NCI-H1694 treated with DMSO at 0.1 percent for 48 hours (cell line): ENCODE data around the gene TRA2A.

Experiments
- DNase-seq: peaks from one replicate; lab custom pipeline; 2025; lab: John Stamatoyannopoulos, UW

The TRA2A gene

DNA sequence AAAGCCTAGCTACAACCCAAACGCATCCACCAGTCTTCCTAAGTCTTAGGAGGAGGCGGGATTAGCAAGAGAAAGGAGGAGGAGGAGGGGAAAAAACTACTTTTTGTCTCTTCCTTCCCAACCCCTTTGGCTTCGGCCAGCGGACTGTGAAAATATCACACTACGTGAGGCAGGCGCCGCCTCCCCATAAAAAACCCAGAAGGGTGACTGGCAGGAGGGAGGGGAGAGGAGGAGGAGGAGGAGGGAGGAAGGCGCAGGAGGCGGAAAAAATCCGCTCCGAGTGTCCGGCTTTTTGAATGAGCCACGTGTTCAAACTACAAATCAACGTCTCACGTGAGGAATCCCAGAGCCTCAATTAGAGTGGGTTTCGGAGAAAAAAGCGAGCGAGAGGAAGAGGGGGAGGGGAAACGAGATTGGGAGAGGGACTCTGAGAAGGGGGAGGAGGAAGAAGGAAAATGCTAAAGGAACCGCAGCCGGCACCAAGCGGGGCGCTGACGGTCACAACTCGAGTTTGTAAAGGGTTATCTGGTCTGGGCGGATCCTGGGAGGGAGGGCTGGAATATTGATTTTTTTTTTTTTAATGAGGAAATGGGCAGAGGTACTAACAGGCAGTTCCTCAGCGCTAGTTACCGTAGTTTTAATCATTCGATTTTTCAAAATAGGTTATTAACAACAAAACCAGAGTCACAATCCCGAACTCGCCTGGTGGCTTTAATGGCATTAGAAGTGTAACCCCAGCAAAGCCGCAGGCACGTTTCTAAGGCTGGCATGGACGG is 61.3 kb downstream of the TRA2A start, which contains the start of gene IGF2BP3:
Gene IGF2BP3 (minus strand): TSS at position 162 of the 776 bp plus-strand sequence. CDS start 381 bp downstream, outside the sequence.
- DNase-seq, result peak; percentile 88

DNA sequence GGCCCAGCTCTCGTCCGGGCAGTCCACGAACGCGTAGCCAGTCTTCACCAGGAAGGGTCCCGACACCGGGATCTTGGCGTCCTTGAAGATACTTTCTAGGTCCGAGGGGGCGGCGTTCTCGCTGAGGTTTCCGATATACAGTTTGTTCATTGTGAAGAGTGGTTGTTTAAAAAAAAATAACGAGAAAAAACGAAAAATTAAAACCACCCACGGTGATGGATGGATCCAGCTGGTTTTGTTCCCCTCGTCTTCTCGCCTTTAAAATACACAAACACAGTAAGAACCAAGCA is 61.9 kb downstream of the TRA2A start:
- DNase-seq, result no peak

DNA sequence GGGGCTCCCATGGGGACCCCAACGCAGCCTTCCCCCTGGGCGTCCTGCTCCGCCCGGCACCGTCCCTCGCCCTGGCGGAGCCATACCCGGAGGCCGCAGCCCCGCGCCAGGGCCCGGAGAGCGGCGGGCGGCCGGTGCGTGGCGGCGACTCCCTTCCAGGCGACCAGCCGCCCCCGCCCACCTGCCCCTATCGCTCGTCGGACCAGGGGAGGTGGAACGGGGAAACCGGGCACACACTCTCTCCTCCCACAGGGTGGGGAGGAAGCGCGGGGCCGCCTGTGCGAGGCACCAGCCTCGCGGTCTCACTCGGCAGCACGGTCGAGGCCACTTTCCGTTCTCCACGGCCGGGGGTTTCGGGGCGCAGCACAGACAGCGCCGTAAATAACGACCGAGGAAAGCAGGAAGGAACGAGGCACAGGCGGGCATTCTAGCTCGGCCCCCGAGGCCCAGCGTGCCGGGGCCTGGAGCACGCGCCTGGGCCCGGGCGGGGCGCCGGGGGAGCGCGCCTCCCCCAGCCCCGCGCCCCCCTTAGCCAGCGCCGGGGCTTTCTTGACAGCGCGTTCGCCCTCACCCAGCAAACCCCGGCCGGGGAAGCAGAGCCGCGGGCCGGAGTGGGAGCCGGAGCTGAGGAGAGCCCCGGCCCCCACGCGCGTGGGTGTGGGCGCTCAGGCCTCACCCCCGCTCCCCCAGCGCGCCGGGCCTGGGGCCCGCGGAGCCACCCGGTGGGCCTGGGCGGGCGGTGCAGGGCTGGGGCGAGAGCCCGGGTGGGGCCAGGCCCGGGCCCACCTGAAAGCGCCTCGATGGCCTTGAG is 62.4 kb downstream of the TRA2A start:
- no peak for DNase-seq

DNA sequence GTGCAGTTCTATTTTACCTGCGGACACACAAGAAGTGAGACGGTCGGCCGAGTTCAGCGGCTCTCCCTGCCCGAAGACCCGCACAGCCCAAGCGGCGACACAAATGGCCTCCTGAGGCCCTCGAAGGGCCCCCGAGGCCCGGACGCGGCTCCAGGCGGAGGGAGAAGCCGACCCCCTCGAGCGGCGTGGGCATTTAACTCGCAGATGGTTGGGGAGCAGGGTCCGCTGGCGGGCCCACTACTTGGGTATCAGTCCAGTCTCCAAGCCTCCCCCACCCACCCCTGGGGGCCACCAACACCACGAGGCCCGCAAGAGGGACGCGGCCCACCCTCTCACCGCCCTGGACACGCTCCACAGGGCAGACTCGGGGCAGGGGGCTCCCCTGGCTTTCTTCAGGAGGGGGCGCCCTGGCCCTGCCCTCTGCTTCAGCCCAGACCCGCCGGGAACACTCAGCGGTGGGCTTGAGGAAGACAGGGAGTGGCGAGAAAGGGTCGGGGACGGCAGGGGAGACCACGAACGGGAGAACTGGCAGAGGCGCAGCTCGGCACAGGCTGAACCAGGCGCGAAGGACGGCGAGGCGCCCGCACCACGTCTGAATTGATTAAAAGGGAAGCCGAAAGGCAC is 63.1 kb downstream of the TRA2A start:
- no peak for DNase-seq

DNA sequence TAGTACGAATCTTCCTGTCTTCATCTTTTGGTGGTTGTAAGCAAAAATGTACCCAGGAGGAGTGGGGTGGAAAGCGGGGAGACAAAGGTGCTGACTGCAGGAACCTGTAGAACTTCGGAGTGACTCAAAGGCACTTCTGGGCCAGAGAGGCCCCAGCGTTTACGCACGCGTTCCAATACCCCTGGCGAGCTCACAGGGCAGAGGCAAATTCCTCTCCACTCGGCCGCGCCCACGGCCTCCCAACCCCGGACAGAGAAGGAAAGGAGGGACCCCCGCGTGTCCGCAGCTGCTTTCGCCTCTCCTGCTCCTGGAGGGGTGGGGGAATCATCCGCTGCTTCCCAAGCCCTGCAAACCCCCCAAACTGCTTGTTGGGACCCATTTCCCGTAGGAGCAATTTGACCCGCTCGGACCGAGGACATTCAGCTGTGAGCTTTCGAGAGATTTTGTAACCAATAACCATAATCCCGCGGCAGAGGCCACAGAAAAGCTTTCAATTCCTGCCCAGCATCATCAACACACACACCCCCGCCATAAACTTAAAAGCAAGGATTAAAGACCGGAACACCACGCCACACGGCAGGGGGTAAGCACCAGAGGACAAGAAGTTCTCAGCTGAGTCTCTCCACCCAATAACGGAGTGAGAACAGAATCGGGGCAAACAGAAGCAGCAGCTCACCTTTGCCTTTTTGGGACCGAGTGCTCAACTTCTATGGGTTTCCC is 63.8 kb downstream of the TRA2A start:
- no peak for DNase-seq

DNA sequence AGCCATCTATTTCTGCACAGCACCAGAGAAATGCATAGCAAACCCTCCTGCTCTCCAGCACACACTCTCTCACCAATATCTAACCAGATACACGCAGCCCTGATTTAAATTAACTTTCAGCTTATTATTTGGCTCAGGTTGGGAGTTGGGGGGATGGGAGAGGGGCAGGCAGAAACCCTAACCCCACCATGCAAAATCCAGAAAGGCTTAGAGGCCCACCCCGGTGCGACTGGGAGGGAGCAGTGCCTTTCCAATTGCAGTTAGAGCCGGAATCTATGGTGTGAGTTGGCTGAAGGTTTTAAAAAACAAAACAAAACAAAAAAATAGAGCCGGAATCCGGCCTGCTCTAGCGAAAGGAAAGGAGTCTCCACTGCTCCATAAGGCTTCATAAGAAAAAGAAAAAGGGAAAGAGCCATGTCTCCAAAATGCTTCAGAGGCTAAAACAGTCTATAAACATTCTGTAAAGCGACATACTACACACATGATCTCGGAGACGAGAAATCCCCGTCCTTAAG is 64.4 kb downstream of the TRA2A start:
- no peak for DNase-seq

DNA sequence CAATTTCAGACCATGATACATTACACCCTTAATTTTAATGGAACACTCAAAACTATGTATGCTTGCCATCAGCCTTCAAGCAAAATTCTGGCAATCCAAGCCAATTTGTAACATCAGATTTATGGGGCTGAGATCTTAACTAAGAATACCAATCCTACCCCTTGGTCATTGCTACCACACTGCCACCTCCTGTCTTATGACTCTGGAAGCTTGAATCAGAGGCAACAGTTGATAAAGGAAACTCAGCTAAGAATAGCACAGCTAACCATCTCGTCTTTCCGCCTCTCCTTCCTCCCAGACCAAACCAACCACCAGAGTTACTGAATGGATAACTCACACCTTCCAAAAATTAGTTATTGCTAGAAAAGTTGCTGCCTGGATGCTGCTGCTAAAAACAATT is 68.9 kb downstream of the TRA2A start:
- no peak for DNase-seq

DNA sequence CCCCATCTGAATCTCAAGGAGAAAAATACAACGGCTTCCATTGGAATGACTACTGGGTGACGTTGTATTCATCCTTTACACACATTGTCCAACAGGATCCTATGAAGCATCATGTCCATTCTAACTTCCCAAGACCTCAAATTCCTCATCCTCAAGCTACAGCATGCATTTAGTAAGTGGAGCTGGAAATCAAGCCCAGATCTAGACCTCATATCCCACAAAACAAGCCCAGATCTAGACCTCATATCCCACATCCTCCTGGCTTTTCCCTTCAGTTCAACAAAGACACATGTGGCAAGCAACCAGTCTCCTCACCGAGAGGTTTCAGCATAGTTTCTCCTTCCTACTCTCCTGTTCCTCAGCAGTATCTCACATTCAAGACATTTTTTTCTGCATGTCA is 73.7 kb downstream of the TRA2A start:
- no peak for DNase-seq

DNA sequence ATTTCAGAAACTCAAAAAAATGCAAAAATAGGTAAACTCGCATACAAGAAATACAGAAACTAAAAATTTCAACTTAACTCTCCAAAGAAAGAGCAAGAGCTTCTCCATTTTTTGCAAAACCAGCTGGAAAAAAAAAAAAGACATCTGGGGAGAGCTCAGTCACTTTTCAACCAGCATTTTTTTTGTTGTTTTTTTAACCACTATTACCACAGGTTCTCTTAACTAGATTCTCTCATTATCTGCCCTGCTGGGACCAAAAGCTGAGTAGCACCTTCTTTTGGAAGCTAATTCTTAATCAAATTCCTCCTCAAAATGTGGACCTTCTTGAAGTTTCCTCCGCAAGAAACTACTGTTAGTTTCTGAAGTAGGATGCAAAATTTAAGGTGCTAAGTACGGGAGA is 75.7 kb downstream of the TRA2A start:
- no peak for DNase-seq

DNA sequence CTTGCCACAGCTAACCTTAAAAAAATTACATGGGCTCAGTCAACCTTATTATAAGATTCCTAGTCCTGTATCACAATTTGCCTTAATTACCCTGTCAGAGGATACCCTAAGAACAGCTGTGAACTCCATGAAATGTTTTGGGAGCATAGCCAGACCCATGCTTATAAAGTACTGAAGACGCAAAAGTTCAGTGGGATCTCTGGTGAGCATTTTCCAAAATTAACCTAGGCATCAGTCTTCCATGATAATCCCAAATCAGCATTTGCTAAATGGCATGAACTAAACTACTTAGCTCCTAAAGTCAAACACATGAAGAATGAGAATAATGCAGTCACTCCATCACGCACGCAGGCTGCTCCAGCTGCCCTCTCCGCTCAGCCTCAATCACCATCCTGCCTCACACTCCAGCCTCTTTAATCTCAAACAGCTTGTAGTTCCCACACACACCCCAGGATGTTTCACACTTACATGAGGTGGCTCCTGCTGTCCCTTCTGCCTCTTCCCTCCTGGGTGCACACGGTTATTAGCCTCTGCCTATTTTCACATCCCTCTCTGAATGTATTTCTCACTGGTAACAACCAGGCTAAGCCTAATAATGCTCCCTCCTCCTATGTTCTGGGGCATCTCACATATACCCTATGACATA is 76.8 kb downstream of the TRA2A start:
- DNase-seq, result no peak
